ENCODE data around the gene TLL1.

The TLL1 gene

DNA sequence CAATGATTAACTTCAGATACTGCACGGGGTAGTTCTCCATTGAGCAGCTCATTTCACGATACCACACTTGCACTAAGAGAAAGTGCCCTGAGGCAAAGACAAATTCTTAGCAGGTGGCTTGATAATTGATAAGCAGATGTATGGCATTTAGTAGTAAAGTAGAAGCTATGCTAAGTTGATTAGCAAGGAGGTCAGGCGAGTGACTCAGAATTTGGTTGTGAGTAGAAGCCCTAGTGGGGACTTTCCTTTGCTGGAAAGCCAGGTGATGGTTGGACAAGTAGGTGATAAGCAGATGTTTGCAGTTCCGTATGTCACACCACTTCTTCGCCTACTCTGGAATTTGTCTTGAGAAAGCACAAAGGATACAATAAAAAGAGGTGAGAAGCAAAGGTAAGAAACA lies 58.7 kb downstream of the TLL1 start:
- TF ChIP-seq, protein P1, sequence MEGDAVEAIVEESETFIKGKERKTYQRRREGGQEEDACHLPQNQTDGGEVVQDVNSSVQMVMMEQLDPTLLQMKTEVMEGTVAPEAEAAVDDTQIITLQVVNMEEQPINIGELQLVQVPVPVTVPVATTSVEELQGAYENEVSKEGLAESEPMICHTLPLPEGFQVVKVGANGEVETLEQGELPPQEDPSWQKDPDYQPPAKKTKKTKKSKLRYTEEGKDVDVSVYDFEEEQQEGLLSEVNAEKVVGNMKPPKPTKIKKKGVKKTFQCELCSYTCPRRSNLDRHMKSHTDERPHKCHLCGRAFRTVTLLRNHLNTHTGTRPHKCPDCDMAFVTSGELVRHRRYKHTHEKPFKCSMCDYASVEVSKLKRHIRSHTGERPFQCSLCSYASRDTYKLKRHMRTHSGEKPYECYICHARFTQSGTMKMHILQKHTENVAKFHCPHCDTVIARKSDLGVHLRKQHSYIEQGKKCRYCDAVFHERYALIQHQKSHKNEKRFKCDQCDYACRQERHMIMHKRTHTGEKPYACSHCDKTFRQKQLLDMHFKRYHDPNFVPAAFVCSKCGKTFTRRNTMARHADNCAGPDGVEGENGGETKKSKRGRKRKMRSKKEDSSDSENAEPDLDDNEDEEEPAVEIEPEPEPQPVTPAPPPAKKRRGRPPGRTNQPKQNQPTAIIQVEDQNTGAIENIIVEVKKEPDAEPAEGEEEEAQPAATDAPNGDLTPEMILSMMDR (IDR thresholded peaks at IDR 0.05; ENCODE audit: borderline replicate concordance, insufficient read depth, low read depth, low read length) = no peak
- H3K4me3 ChIP-seq (ENCODE audit: low read depth, low read length) = no peak overlapping the region

DNA sequence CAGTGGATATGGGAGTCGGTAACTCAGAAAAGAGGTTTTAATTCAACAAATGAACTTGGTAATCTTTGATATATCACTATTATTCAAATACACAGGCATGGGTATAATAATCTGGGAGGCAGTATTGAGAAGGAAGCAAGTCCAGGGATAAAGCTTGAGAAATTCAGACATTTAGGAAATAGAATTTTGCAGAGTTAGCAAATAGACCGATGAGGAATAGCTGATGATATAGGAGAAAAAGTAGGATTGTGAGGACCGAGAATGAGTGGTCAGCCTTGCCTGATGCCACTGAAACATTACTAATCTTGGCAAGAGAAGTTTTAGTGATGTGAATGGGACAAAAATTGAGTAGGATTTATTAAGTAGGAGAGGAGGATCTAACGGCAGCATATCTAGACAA lies 71.9 kb downstream of the TLL1 start:
- TF ChIP-seq, protein P1 (IDR thresholded peaks at IDR 0.05; ENCODE audit: borderline replicate concordance, insufficient read depth, low read depth, low read length) = no peak
- no peak overlapping the region for H3K4me3 ChIP-seq (ENCODE audit: low read depth, low read length)

DNA sequence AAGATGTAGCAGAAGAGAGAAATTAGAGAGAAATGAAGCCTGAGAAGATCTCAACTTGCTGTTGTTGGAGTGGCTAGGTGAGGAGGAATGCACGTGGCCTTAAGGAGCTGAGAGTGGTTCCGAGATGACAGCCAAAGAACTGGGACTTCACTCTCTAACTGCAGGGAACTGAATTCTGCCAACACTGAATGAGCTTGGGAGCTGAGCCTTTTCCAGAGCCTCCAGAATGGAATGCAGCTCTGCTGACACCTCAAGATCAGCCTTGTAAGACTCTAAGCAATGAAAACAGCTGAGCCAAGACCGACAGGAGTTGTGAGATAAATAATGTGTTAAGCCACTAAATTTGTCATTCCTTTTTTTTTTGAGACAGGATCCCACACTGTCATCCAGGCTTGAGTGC lies 73.0 kb downstream of the TLL1 start:
- TF ChIP-seq, protein P1 (IDR thresholded peaks at IDR 0.05; ENCODE audit: borderline replicate concordance, insufficient read depth, low read depth, low read length) = no peak

DNA sequence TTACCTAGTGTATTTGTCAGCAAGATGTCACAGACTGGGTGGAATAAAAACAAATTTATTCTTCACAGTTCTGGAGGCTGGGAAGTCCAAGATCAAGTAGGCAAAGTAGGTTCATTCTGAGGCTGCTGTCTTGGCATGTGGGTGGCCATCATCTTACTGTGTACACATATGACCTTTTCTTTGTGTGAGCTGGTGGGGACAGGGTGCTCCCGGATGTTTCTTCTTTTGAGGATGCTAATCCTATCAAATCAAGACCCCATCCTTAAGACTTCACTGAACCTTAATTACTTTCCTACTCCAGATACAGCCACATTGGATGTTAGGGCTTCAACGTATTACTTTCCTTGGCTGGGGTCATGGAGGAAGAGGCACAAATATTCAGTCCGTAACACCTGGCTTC lies 74.0 kb downstream of the TLL1 start:
- TF ChIP-seq, protein P1 (IDR thresholded peaks at IDR 0.05; ENCODE audit: borderline replicate concordance, insufficient read depth, low read depth, low read length) = no peak
- no peak overlapping the region for H3K4me3 ChIP-seq (ENCODE audit: low read depth, low read length)

More for the DNA sequence above, 73.0 kb downstream of the TLL1 start:
- H3K4me3 ChIP-seq (ENCODE audit: low read depth, low read length) = no peak overlapping the region

DNA sequence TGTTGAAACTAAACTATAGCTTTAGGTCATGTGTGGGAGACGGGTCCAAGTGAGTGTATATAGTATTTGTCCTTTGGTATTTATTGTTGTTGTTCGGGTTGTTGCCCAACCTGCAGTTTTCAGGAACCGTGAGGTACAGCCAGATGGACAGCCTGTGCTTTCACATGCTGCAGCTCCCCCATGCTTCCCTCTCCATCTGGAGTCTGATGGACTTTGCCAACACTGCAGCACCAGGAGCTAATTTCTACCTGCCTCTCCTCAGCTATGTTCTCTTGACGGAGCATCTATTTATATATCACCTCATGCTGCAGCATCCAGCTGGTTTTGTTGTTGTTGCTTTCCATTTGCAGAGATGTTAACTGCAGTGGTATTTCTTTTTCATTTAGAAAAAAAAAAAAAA lies 80.1 kb downstream of the TLL1 start:
- TF ChIP-seq, protein P1 (IDR thresholded peaks at IDR 0.05; ENCODE audit: borderline replicate concordance, insufficient read depth, low read depth, low read length) = no peak
- H3K4me3 ChIP-seq (ENCODE audit: low read depth, low read length) = no peak overlapping the region

DNA sequence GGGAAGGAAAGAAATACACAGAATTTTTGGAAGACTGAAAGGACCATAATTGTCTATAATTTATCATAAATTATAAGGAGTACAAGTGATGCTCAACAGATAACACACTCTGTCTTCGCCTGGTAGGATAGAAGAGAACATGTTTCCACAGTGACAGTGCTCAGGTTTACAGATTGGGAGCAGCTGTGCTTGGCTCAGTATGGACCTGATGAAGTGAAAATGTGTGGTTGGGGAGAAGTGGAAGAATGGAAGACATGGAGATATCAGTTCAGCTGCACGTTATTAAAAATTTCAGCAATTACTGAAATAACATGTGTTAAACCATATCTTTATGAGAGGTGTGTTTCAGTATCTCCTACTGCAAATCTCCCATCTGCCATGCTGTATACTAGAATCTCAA lies 90.6 kb downstream of the TLL1 start:
- TF ChIP-seq, protein P1 (IDR thresholded peaks at IDR 0.05; ENCODE audit: borderline replicate concordance, insufficient read depth, low read depth, low read length) = no peak
- H3K4me3 ChIP-seq (ENCODE audit: low read depth, low read length) = no peak overlapping the region

DNA sequence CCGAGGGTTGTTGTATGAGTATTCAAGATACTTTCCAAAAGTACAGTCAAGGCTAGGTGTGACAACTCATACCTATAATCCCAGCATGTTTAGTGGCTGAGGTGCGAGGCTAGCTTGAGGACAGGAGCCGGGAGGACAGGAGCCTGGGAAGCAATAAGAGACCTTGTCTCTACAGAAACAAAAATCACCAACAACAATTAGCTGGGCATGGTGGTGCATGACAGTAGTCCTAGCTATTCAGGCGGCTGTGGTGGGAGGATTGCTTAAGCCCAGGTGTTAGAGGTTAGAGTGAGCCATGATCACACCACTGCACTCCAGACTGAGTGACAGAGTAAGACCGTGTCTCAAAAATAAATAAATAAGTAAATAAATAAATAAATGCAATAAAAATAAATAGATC lies 91.6 kb downstream of the TLL1 start:
- no peak overlapping the region for H3K4me3 ChIP-seq (ENCODE audit: low read depth, low read length)
- TF ChIP-seq, protein P1 (IDR thresholded peaks at IDR 0.05; ENCODE audit: borderline replicate concordance, insufficient read depth, low read depth, low read length) = no peak

Measured in GM12875 (cell line).